Caco-2 (cell line): ENCODE measurements around the gene BICDL2. TPM values are rescaled to one million over a fixed set of nuclear protein-coding genes. Genes with fewer than 3 reads are reported as not detected.
"Not testable (repeated sequence)": the region's sequence is repeated elsewhere in the genome, so short reads cannot be mapped to it uniquely, and the experiment has no call there.

Experiments used
- BruUV-seq: library from RNA; stranded (reverse); fragments of 400-500 nt; replicated peaks from 2 replicates; lab custom pipeline; 2021; lab: Mats Ljungman, UMichigan
- CTCF ChIA-PET: fragments of 300-600 bp; sonication (Branson Sonifier 250); formaldehyde crosslinking; loops from one replicate; lab custom pipeline; 2022; ENCODE audit warnings: antibody characterized with exemption; lab: Charles Lee
- POLR2A ChIA-PET: fragments of 300-600 bp; sonication (Branson Sonifier 250); formaldehyde crosslinking; loops from one replicate; lab custom pipeline; 2022; ENCODE audit warnings: antibody characterized with exemption; lab: Charles Lee
- DNase-seq, 2 experiments: peaks; one replicate each; pipeline versions ENCODE4 v3.0.0 to v3.0.0-alpha.2; 2020 to 2022
- H3K27me3 ChIP-seq: replicated peaks from 2 replicates; pipeline ENCODE4 v1.6.0; 2011; ENCODE audit warnings: low read length; ENCODE audit not compliant: control insufficient read depth, insufficient read depth
- H3K36me3 ChIP-seq: 2 replicates; pipeline ENCODE4 v1.5.1; 2011; ENCODE audit warnings: low read length; ENCODE audit not compliant: control insufficient read depth, insufficient read depth
- H3K4me1 ChIP-seq: fragments of 250-450 bp; sonication (Bioruptor Pico); 2 replicates; pipeline ENCODE4 v1.5.1; 2020; ENCODE audit warnings: mild to moderate bottlenecking
- H3K4me3 ChIP-seq: 2 replicates; pipeline ENCODE4 v1.5.1; 2011; ENCODE audit warnings: low read depth, mild to moderate bottlenecking, control low read depth, low read length
- H3K9me3 ChIP-seq: fragments of 250-450 bp; sonication (Bioruptor Pico); 2 replicates; pipeline ENCODE4 v1.5.1; 2020; ENCODE audit warnings: mild to moderate bottlenecking, moderate library complexity
- H3K27ac Mint-ChIP-seq: one replicate; pipeline ENCODE4 v1.8.0; 2022; ENCODE audit warnings: mixed read lengths; ENCODE audit not compliant: unreplicated experiment
- H3K27me3 Mint-ChIP-seq: one replicate; pipeline ENCODE4 v1.8.0; 2022; ENCODE audit warnings: mixed read lengths; ENCODE audit not compliant: insufficient read depth, unreplicated experiment
- H3K36me3 Mint-ChIP-seq: one replicate; pipeline ENCODE4 v1.8.0; 2022; ENCODE audit warnings: mild to moderate bottlenecking, mixed read lengths; ENCODE audit not compliant: insufficient read depth, unreplicated experiment
- H3K4me1 Mint-ChIP-seq: one replicate; pipeline ENCODE4 v1.8.0; 2022; ENCODE audit warnings: low read depth, mixed read lengths; ENCODE audit not compliant: unreplicated experiment
- H3K4me3 Mint-ChIP-seq: one replicate; pipeline ENCODE4 v1.8.0; 2022; ENCODE audit warnings: mild to moderate bottlenecking, moderate library complexity, mixed read lengths; ENCODE audit not compliant: unreplicated experiment
- H3K9me3 Mint-ChIP-seq: one replicate; pipeline ENCODE4 v1.8.0; 2022; ENCODE audit warnings: mixed read lengths; ENCODE audit not compliant: unreplicated experiment
- intact Hi-C: fragments of 100-400 bp; cut with micrococcal nuclease; formaldehyde crosslinking; loops from one replicate; pipeline ENCODE4 v1.10.0; 2022; ENCODE audit not compliant: unreplicated experiment
- total RNA-seq: library from RNA; stranded (reverse); gene quantifications from 2 replicates; pipeline ENCODE4 v1.2.3, GENCODE V29; 2022
- TF ChIP-seq, protein P1 (sequence below), 2 experiments: fragments of 200-600 bp in 1 of 2; IDR thresholded peaks; 1 replicate in 1 of 2; 2 replicates in 1 of 2; pipeline versions ENCODE4 v1.5.1 to v1.8.0; 2011 to 2022; ENCODE audit warnings: antibody characterized with exemption in 1 of 2, control low read depth in 1 of 2, inconsistent platforms in 1 of 2, low read depth in 1 of 2, low read length in 1 of 2, mild to moderate bottlenecking in 1 of 2, moderate library complexity in 1 of 2; ENCODE audit not compliant: insufficient read depth in 1 of 2, severe bottlenecking in 1 of 2, unreplicated experiment in 1 of 2

The BICDL2 gene
- total RNA-seq, 1 experiment from 2014 or later, result 10.6 TPM

DNA sequence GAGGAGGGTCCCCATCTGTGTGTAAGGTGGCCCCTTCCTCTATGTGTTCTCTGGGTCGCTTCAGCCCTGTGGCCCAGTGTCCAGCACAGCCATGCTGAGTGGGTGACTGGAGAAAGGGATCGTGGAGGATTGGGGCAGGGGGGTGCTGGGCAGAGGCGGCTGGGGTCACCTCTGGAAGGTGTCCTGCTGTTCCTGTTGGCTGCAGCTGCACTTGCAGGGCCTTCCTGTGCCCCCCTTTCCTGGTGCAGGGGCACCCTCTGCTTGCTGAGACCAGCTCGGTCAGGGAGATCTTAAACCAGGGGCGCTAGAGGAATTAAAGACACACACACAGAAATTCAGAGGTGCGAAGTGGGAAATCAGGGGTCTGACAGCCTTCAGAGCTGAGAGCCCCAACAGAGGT, 39.8 kb upstream of the BICDL2 start:
- no peaks in the 10 kb centered on the region for H3K9me3 ChIP-seq
- H3K36me3 Mint-ChIP-seq, result peaks cover 5% of the 10 kb centered on the region
- TF ChIP-seq, protein P1, sequence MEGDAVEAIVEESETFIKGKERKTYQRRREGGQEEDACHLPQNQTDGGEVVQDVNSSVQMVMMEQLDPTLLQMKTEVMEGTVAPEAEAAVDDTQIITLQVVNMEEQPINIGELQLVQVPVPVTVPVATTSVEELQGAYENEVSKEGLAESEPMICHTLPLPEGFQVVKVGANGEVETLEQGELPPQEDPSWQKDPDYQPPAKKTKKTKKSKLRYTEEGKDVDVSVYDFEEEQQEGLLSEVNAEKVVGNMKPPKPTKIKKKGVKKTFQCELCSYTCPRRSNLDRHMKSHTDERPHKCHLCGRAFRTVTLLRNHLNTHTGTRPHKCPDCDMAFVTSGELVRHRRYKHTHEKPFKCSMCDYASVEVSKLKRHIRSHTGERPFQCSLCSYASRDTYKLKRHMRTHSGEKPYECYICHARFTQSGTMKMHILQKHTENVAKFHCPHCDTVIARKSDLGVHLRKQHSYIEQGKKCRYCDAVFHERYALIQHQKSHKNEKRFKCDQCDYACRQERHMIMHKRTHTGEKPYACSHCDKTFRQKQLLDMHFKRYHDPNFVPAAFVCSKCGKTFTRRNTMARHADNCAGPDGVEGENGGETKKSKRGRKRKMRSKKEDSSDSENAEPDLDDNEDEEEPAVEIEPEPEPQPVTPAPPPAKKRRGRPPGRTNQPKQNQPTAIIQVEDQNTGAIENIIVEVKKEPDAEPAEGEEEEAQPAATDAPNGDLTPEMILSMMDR (IDR thresholded peaks at IDR 0.05; ENCODE audit: insufficient read depth in 1 of 2, low read depth in 1 of 2, low read length in 1 of 2, severe bottlenecking in 1 of 2, unreplicated experiment in 1 of 2), result no peak
- no peak overlapping the region for H3K4me3 ChIP-seq
- H3K4me1 Mint-ChIP-seq, result peaks cover 6% of the 10 kb centered on the region
- no peaks in the 10 kb centered on the region for H3K4me1 ChIP-seq
- H3K27me3 ChIP-seq, result no peaks in the 10 kb centered on the region
- BruUV-seq, result no TSS peak
- no peak overlapping the region for H3K4me3 Mint-ChIP-seq
- DNase-seq, result no peak
- intact Hi-C loops, result no loop called here
- H3K36me3 ChIP-seq, result no peaks in the 10 kb centered on the region
- POLR2A ChIA-PET, result no interaction called here
- H3K27me3 Mint-ChIP-seq, result peaks cover 13% of the 10 kb centered on the region
- CTCF ChIA-PET, result no interaction called here
- H3K9me3 Mint-ChIP-seq, result no peaks in the 10 kb centered on the region
- no peak overlapping the region for H3K27ac Mint-ChIP-seq

DNA sequence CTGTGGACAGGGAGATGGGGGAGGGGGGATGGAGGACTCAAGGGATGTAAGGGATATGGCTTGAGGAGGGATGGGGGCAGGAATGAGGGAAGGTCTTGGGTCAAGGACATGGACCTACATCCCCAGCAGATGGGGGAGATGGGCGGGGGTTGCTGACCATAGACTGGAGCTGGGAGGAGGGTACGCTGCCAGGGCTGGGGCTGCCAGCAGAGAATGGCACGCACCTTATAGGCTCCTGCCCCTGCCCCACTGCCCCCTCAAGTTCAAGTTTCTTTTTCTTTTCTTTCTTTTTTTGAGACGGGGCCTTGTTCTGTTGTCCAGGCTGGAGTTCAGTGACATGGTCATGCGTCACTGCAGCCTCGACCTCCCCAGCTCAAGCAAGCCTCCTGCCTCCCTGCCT, 39.2 kb upstream of the BICDL2 start:
- H3K27me3 ChIP-seq, H3K36me3 ChIP-seq, intact Hi-C loops, H3K36me3 Mint-ChIP-seq, POLR2A ChIA-PET, H3K9me3 ChIP-seq, H3K4me3 Mint-ChIP-seq, CTCF ChIA-PET, H3K27ac Mint-ChIP-seq, H3K4me1 Mint-ChIP-seq, H3K4me3 ChIP-seq, H3K4me1 ChIP-seq, DNase-seq, H3K9me3 Mint-ChIP-seq, BruUV-seq: not testable (repeated sequence)
- H3K27me3 Mint-ChIP-seq, result peaks cover 13% of the 10 kb centered on the region

DNA sequence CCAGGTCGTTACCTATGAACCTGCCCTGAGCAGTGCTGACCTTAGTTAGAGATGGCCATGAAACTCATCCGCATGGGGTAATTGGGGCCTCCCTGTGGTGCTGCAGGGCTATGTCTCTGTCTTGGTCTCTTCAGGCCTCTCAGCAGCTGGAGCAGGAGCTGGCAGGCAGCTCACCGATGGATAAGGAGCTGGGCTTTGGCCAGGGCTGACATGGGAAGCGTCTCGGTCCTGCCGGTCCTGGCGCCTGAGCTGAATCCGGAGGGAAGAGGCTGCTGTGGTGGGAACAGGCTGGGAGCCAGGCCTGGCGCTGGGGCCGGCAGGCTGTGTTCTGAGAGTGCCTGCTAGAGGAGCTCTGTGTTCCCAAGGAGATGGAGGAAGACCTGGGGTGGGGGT, 38.8 kb upstream of the BICDL2 start:
- ChIA-PET CTCF (no interaction called here), POLR2A (interaction anchor here (0.7 kb wide), 1 partner anchor 60 kb away, joined by 5 read pairs; no protein-coding TSS in a partner anchor)
- Mint-ChIP-seq H3K27me3 (peaks cover 13% of the 10 kb centered on the region), H3K4me3 (no peak overlapping the region), H3K27ac (no peak overlapping the region), H3K36me3 (peaks cover 6% of the 10 kb centered on the region), H3K4me1 (peaks cover 9% of the 10 kb centered on the region), H3K9me3 (no peaks in the 10 kb centered on the region)
- Histone ChIP-seq H3K9me3 (no peaks in the 10 kb centered on the region), H3K4me1 (no peaks in the 10 kb centered on the region), H3K27me3 (no peaks in the 10 kb centered on the region), H3K36me3 (no peaks in the 10 kb centered on the region), H3K4me3 (no peak overlapping the region)
- no TSS peak for BruUV-seq
- TF ChIP-seq, protein P1 (IDR thresholded peaks at IDR 0.05; ENCODE audit: insufficient read depth in 1 of 2, low read depth in 1 of 2, low read length in 1 of 2, severe bottlenecking in 1 of 2, unreplicated experiment in 1 of 2), result no peak
- intact Hi-C loops, result no loop called here
- no peak for DNase-seq
